K562 (cell line): ENCODE data around the gene NUMB. TPM values are rescaled to one million over a fixed set of nuclear protein-coding genes. Genes with fewer than 3 reads are reported as not detected.

ENCODE experiments used
- ATAC-seq: fragments of 200-7000 bp; cut with Tn5 transposase; 3 replicates; pipeline ENCODE4 v1.9.1; 2020; ENCODE audit warnings: moderate library complexity
- BruUV-seq: library from RNA; stranded (reverse); fragments of 400-500 nt; replicated peaks from 2 replicates; lab custom pipeline; 2021; lab: Mats Ljungman, UMichigan
- CTCF ChIA-PET: fragments of 300-600 bp; formaldehyde crosslinking; extraction: SDS; loops from one replicate; lab custom pipeline; 2021; ENCODE audit warnings: low intra/inter-chr PET ratio; lab: Yijun Ruan, JAX
- POLR2A ChIA-PET: fragments of 300-600, 350-650 bp; sonication (Branson Sonifier 250); formaldehyde crosslinking; extraction: SDS; loops from one replicate; lab custom pipeline; 2021; ENCODE audit warnings: antibody characterized with exemption, inconsistent platforms; lab: Yijun Ruan, JAX
- DNase-seq, 4 experiments: peaks; one replicate each; pipeline versions ENCODE4 v3.0.0 to v3.0.0-alpha.2; 2011 to 2018; ENCODE audit warnings: low spot score in 3 of 4, mixed read lengths in 3 of 4; ENCODE audit errors: extremely low read depth in 1 of 4
- FAIRE-seq: peaks from 2 replicates; lab custom pipeline; 2011; peaks lifted over from hg19 to GRCh38; lab: Jason Lieb, UNC
- H2AFZ ChIP-seq: 2 replicates; pipeline ENCODE4 v1.6.0; 2011; ENCODE audit warnings: low read depth, low read length, control low read depth, inconsistent platforms
- H3K27ac ChIP-seq: fragments of 200-600 bp; 3 replicates; pipeline ENCODE4 v1.8.0; 2011; ENCODE audit warnings: low read depth, mild to moderate bottlenecking, control low read depth, inconsistent platforms, low read length, moderate library complexity, mixed read lengths; ENCODE audit errors: extremely low read depth
- H3K27me3 ChIP-seq, 2 experiments: fragments of 300-600 bp in 1 of 2; 2 replicates in 1 of 2; 3 replicates in 1 of 2; pipeline versions ENCODE4 v1.6.0 to v1.8.0; 2011; ENCODE audit warnings: inconsistent platforms in 2 of 2, low read length in 2 of 2, mild to moderate bottlenecking in 1 of 2, mixed read lengths in 1 of 2, moderate library complexity in 1 of 2; ENCODE audit not compliant: control insufficient read depth in 2 of 2, insufficient read depth in 2 of 2
- H3K36me3 ChIP-seq: fragments of 300-600 bp; 3 replicates; pipeline ENCODE4 v1.8.0; 2011; ENCODE audit warnings: mild to moderate bottlenecking, low read length, inconsistent platforms; ENCODE audit not compliant: control insufficient read depth, insufficient read depth
- H3K4me1 ChIP-seq, 2 experiments: fragments of 200-600 bp in 1 of 2; replicated peaks in 1 of 2; 2 replicates in 1 of 2; 3 replicates in 1 of 2; pipeline versions ENCODE4 v1.5.1 to v1.8.0; 2011; ENCODE audit warnings: inconsistent platforms in 2 of 2, low read length in 2 of 2, mild to moderate bottlenecking in 1 of 2, mixed read lengths in 1 of 2, moderate library complexity in 1 of 2; ENCODE audit not compliant: control insufficient read depth in 2 of 2, insufficient read depth in 2 of 2
- H3K4me2 ChIP-seq: 2 replicates; pipeline ENCODE4 v1.6.1; 2011; ENCODE audit warnings: low read length, control low read depth, inconsistent platforms, mixed read lengths; ENCODE audit not compliant: insufficient read depth
- H3K4me3 ChIP-seq: fragments of 200-600 bp; sonication (generic), shearing (Covaris generic); 2 replicates; pipeline ENCODE4 v1.5.1; 2016; ENCODE audit warnings: control low read depth, inconsistent platforms
- H3K79me2 ChIP-seq: fragments of 200-600 bp; 3 replicates; pipeline ENCODE4 v1.8.0; 2011; ENCODE audit warnings: low read length, inconsistent platforms; ENCODE audit not compliant: control insufficient read depth, insufficient read depth
- H3K9ac ChIP-seq, 2 experiments: 2 replicates each; pipeline versions ENCODE4 v1.6.0 to v1.6.1; 2011; ENCODE audit warnings: low read depth in 2 of 2, low read length in 2 of 2, control low read depth in 1 of 2, inconsistent platforms in 1 of 2, mild to moderate bottlenecking in 1 of 2, mixed read lengths in 1 of 2; ENCODE audit not compliant: insufficient read depth in 1 of 2
- H3K9me1 ChIP-seq: one replicate; pipeline ENCODE4 v1.6.0; 2011; ENCODE audit warnings: inconsistent platforms, mild to moderate bottlenecking, low read length, moderate library complexity; ENCODE audit not compliant: control insufficient read depth, insufficient read depth
- H3K9me3 ChIP-seq: replicated peaks from 2 replicates; pipeline ENCODE4 v1.5.1; 2011; ENCODE audit warnings: low read depth, low read length, inconsistent platforms; ENCODE audit not compliant: control insufficient read depth, insufficient read depth
- H4K20me1 ChIP-seq: replicated peaks from 2 replicates; pipeline ENCODE4 v1.6.1; 2011; ENCODE audit warnings: low read length, inconsistent platforms, mixed read lengths; ENCODE audit not compliant: control insufficient read depth, insufficient read depth
- FIP1L1 ChIP-seq: fragments of 200-400 bp; formaldehyde crosslinking; IDR thresholded peaks from 2 replicates; pipeline ENCODE4 v1.6.1; 2018; ENCODE audit warnings: mild to moderate bottlenecking, low read depth, low read length; ENCODE audit not compliant: poor library complexity, severe bottlenecking
- GABPA ChIP-seq: fragments of 200-800 bp; sonication (Bioruptor generic); conservative IDR thresholded peaks from 2 replicates; pipeline ENCODE4 v1.6.1; 2016; ENCODE audit warnings: low read depth, missing genetic modification characterization, missing compliant biosample characterization
- MECOM ChIP-seq: fragments of 250-450 bp; sonication (Bioruptor Pico); IDR thresholded peaks from 2 replicates; pipeline ENCODE4 v1.8.0; 2022; ENCODE audit warnings: inconsistent platforms
- MYNN ChIP-seq, 2 experiments: sonication (generic); formaldehyde crosslinking in 1 of 2; IDR thresholded peaks; 2 replicates each; pipeline versions ENCODE4 v1.5.0 to v1.6.1; 2016 to 2020; ENCODE audit warnings: antibody characterized with exemption in 1 of 2, missing genetic modification reagents in 1 of 2
- TFAM ChIP-seq: fragments of 250-450 bp; sonication (Bioruptor Pico); conservative IDR thresholded peaks from 2 replicates; pipeline ENCODE4 v1.5.0; 2021; ENCODE audit warnings: mild to moderate bottlenecking, moderate library complexity
- ZBTB17 ChIP-seq: fragments of 450-650 bp; formaldehyde crosslinking; IDR thresholded peaks from 2 replicates; pipeline ENCODE4 v1.4.0; 2020; ENCODE audit warnings: mild to moderate bottlenecking
- ZKSCAN3 ChIP-seq: fragments of 250-450 bp; sonication (Bioruptor Pico); IDR thresholded peaks from 2 replicates; pipeline ENCODE4 v1.4.0; 2020
- ZNF140 ChIP-seq: fragments of 250-450 bp; sonication (Bioruptor Pico); IDR thresholded peaks from 2 replicates; pipeline ENCODE4 v1.8.0; 2021; ENCODE audit warnings: moderate library complexity, mild to moderate bottlenecking, inconsistent platforms
- ZNF316 ChIP-seq: fragments of 450-650 bp; IDR thresholded peaks from 2 replicates; pipeline ENCODE4 v1.6.1; 2016
- WGBS: fragments of 100-300 bp; shearing (Covaris generic); methylation state at CpG from one replicate; pipeline ENCODE4 v1.1.6; 2016; ENCODE audit warnings: low coverage, mixed read lengths; ENCODE audit not compliant: insufficient coverage; ENCODE audit errors: missing lambda C conversion rate; 5-methylcytosine and 5-hydroxymethylcytosine counted together
- in situ Hi-C: fragments of 300-500 bp; cut with MboI; formaldehyde crosslinking; loops from 4 replicates; pipeline ENCODE4 v1.15.0; 2018; ENCODE audit warnings: inconsistent platforms, mixed read lengths
- intact Hi-C: fragments of 100-400 bp; cut with micrococcal nuclease; formaldehyde crosslinking; loops from 2 replicates; pipeline ENCODE4 v1.14.2; 2022
- polyA plus RNA-seq, 8 experiments: library from polyadenylated mRNA; depleted of rRNA in 4 of 8; stranded (reverse) in 5 of 8; unstranded in 3 of 8; fragments of >200 nt; fragmentation: Nextera tagmentation in 2 of 8; fragmentation: Illumina TruSeq in 1 of 8; extraction: Ambion mirVana in 2 of 8; extraction: Trizol in 1 of 8; gene quantifications; 2 replicates each; pipeline versions ENCODE4 v1.2.1 to v1.2.3, GENCODE V29; 2011 to 2014; ENCODE audit warnings: inconsistent platforms in 1 of 8, missing spikeins in 1 of 8
- total RNA-seq, 7 experiments: library from RNA; depleted of rRNA in 6 of 7; stranded (reverse); fragments of >200 nt in 6 of 7; fragmentation: Illumina TruSeq in 2 of 7; extraction: Trizol in 2 of 7; gene quantifications; 2 replicates each; pipeline versions ENCODE4 v1.2.1 to v1.2.3, GENCODE V29; 2011 to 2021; ENCODE audit warnings: low replicate concordance in 1 of 7
- TF ChIP-seq, protein P1 (sequence below): fragments of 250-450 bp; sonication (Bioruptor Pico); IDR thresholded peaks from 2 replicates; pipeline ENCODE4 v1.4.0; 2020; ENCODE audit warnings: mild to moderate bottlenecking
- TF ChIP-seq, protein P2 (sequence below): sonication (generic); formaldehyde crosslinking; IDR thresholded peaks from 2 replicates; pipeline ENCODE4 v1.8.0; 2022; ENCODE audit warnings: mild to moderate bottlenecking, missing genetic modification reagents

Gene NUMB
- total and polyA plus RNA-seq, 9 of the 15 experiments (the other 6 are each of a cell fraction or from before 2014, with no cell fraction given), result 13.5 to 54.0 (median 32.3) TPM

GRCh38 chr14:73252491-73253322 is 205.6 kb downstream of the NUMB start:
- ATAC-seq (no peak), FAIRE-seq (no peak), DNase-seq (no peak)
- Histone ChIP-seq H4K20me1 (no peaks in the 10 kb centered on the region), H3K36me3 (no peaks in the 10 kb centered on the region), H3K4me3 (no peak overlapping the region), H3K9ac (no peak overlapping the region), H2AFZ (no peak overlapping the region), H3K27ac (no peak overlapping the region), H3K9me3 (no peaks in the 10 kb centered on the region), H3K9me1 (no peaks in the 10 kb centered on the region), H3K4me1 (peaks cover 9 to 22% of the 10 kb centered on the region in 2 experiments; a peak in 4 of 5 replicates), H3K4me2 (no peak overlapping the region), H3K27me3 (no peaks in the 10 kb centered on the region), H3K79me2 (no peaks in the 10 kb centered on the region)
- BruUV-seq, result no TSS peak
- TF ChIP-seq MYNN (IDR thresholded peaks at IDR 0.05) (no peak), MYNN (CRISPR knock-in tag; IDR thresholded peaks at IDR 0.05) (no peak), GABPA (no peak), MECOM (CRISPR knock-in tag) (no peak), ZKSCAN3 (CRISPR knock-in tag) (no peak), ZNF140 (CRISPR knock-in tag) (no peak), ZBTB17 (no peak), FIP1L1 (no peak), TFAM (CRISPR knock-in tag) (no peak), ZNF316 (no peak)
- TF ChIP-seq, protein P1, sequence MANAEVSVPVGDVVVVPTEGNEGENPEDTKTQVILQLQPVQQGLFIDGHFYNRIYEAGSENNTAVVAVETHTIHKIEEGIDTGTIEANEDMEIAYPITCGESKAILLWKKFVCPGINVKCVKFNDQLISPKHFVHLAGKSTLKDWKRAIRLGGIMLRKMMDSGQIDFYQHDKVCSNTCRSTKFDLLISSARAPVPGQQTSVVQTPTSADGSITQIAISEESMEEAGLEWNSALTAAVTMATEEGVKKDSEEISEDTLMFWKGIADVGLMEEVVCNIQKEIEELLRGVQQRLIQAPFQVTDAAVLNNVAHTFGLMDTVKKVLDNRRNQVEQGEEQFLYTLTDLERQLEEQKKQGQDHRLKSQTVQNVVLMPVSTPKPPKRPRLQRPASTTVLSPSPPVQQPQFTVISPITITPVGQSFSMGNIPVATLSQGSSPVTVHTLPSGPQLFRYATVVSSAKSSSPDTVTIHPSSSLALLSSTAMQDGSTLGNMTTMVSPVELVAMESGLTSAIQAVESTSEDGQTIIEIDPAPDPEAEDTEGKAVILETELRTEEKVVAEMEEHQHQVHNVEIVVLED (CRISPR knock-in tag), result no peak
- TF ChIP-seq, protein P2, sequence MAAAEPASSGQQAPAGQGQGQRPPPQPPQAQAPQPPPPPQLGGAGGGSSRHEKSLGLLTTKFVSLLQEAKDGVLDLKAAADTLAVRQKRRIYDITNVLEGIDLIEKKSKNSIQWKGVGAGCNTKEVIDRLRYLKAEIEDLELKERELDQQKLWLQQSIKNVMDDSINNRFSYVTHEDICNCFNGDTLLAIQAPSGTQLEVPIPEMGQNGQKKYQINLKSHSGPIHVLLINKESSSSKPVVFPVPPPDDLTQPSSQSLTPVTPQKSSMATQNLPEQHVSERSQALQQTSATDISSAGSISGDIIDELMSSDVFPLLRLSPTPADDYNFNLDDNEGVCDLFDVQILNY, result no peak
- ChIA-PET POLR2A (interaction anchor here (1.1 kb wide), 1 partner anchor 11 kb away, joined by 4 read pairs; no protein-coding TSS in a partner anchor), CTCF (no interaction called here)
- in situ Hi-C loops (no loop called here), intact Hi-C loops (no loop called here)
- 52% methylated on average over 15 of the region's 29 CpGs for WGBS
